ENCODE data around the gene POMC. TPM values are rescaled to one million over a fixed set of nuclear protein-coding genes. Genes with fewer than 3 reads are reported as not detected.

The POMC gene
- total RNA-seq, 1 donor from 2014 or later: not detected

- H3K9me3 Mint-ChIP-seq: no peaks in the 10 kb centered on the region
These were observed 53.0 kb downstream of the POMC start for GRCh38 chr2:25115249-25115883.

GRCh38 chr2:25112113-25112512, 56.3 kb downstream of the POMC start:
- no peak overlapping the region for H3K4me3 Mint-ChIP-seq

More at GRCh38 chr2:25115249-25115883, 53.0 kb downstream of the POMC start:
- peaks cover 4% of the 10 kb centered on the region for H3K36me3 Mint-ChIP-seq
- H3K4me2 ChIP-seq: no peak overlapping the region
- no peak overlapping the region for H2AFZ ChIP-seq (replicated peaks)
- TF ChIP-seq EZH2 (IDR thresholded peaks at IDR 0.05): no peak
- TF ChIP-seq EZH2phosphoT487 (IDR thresholded peaks at IDR 0.05): no peak
- no peak for TF ChIP-seq CTCF (IDR thresholded peaks at IDR 0.05)
- H3K79me2 ChIP-seq (ENCODE audit: low read depth): no peaks in the 10 kb centered on the region
- H3K27ac ChIP-seq: no peak overlapping the region
- DNase-seq (ENCODE audit: low spot score): no peak
- H3K9ac ChIP-seq: no peak overlapping the region
- H3K4me3 Mint-ChIP-seq: no peak overlapping the region
- no peaks in the 10 kb centered on the region for H3F3A ChIP-seq (ENCODE audit: low read depth)
- H3K9me3 ChIP-seq (ENCODE audit: low read depth): no peaks in the 10 kb centered on the region
- H3K4me3 ChIP-seq: no peak overlapping the region
- no peaks in the 10 kb centered on the region for H3K27me3 ChIP-seq
- peaks cover 5% of the 10 kb centered on the region for H3K4me1 Mint-ChIP-seq
- no peaks in the 10 kb centered on the region for H3K36me3 ChIP-seq
- no peaks in the 10 kb centered on the region for H3K27me3 Mint-ChIP-seq (ENCODE audit: insufficient read depth, low read depth)
- H4K20me1 ChIP-seq (ENCODE audit: low read depth): no peaks in the 10 kb centered on the region
- H3K4me1 ChIP-seq: no peaks in the 10 kb centered on the region
- no peak overlapping the region for H3K27ac Mint-ChIP-seq

More at GRCh38 chr2:25112113-25112512, 56.3 kb downstream of the POMC start:
- Histone ChIP-seq H3K27me3 (no peaks in the 10 kb centered on the region), H3K4me2 (no peak overlapping the region), H3K27ac (no peak overlapping the region), H3K79me2 (ENCODE audit: low read depth) (no peaks in the 10 kb centered on the region), H3K36me3 (no peaks in the 10 kb centered on the region), H3F3A (ENCODE audit: low read depth) (no peaks in the 10 kb centered on the region), H3K4me1 (no peaks in the 10 kb centered on the region), H3K9me3 (ENCODE audit: low read depth) (no peaks in the 10 kb centered on the region), H3K9ac (no peak overlapping the region), H2AFZ (replicated peaks) (no peak overlapping the region), H3K4me3 (no peak overlapping the region), H4K20me1 (ENCODE audit: low read depth) (no peaks in the 10 kb centered on the region)
- Mint-ChIP-seq H3K36me3 (peaks cover 5% of the 10 kb centered on the region), H3K27me3 (ENCODE audit: insufficient read depth, low read depth) (no peaks in the 10 kb centered on the region), H3K27ac (no peak overlapping the region), H3K9me3 (no peaks in the 10 kb centered on the region), H3K4me1 (peaks cover 5% of the 10 kb centered on the region)
- TF ChIP-seq EZH2phosphoT487 (IDR thresholded peaks at IDR 0.05) (no peak), EZH2 (IDR thresholded peaks at IDR 0.05) (no peak), CTCF (IDR thresholded peaks at IDR 0.05) (no peak)
- DNase-seq (ENCODE audit: low spot score): no peak

Other genes with a start within 250 kb of the POMC start
- 25.3 and 28.9 TPM in 2 replicates for gene ADCY3, start 248.3 kb downstream of the POMC start, total RNA-seq (ENCODE audit: low replicate concordance)
- gene DNAJC27, start 196.6 kb downstream of the POMC start, total RNA-seq (ENCODE audit: low replicate concordance): 11.0 and 19.1 TPM in 2 replicates
- 17.2 and 21.2 TPM in 2 replicates for gene EFR3B, start 126.5 kb downstream of the POMC start, total RNA-seq (ENCODE audit: low replicate concordance)
- gene DNMT3A, start 173.3 kb upstream of the POMC start, total RNA-seq (ENCODE audit: low replicate concordance): 46.5 and 81.1 TPM in 2 replicates

Data from neural progenitor cell (in vitro differentiated cells).